ENCODE results near the gene SMARCD2.
"Not testable (repeated sequence)": the region's sequence is repeated elsewhere in the genome, so short reads cannot be mapped to it uniquely, and the experiment has no call there.

SMARCD2 gene

GRCh38 chr17:63842540-63843386 is at the start of gene SMARCD2:
Gene SMARCD2, minus strand, starts transcription at chr17:63842685. Its CDS starts 11 bp downstream, at chr17:63842674.
- peaks cover 27% of the 10 kb centered on the region for H3K27me3 ChIP-seq (ENCODE audit: insufficient read depth, low read length)
- peak within 1 kb of the TSS; percentile 96 for H3K4me3 ChIP-seq (ENCODE audit: low read length)
- peaks cover 25% of the 10 kb centered on the region for H3K4me1 ChIP-seq (ENCODE audit: insufficient read depth, low read length)
- no peaks in the 10 kb centered on the region for H3K36me3 ChIP-seq (ENCODE audit: insufficient read depth, low read depth, low read length)
- no peaks in the 10 kb centered on the region for H3K9me3 ChIP-seq (ENCODE audit: insufficient read depth, low read depth, low read length)
- peak within 1 kb of the TSS; percentile 90 for H3K9ac ChIP-seq (ENCODE audit: low read depth, low read length)
- no peak within 1 kb of the TSS for H3K27ac ChIP-seq (ENCODE audit: low read length)

- not testable (repeated sequence) for H3K27ac ChIP-seq (ENCODE audit: low read length); H3K4me1 ChIP-seq (ENCODE audit: insufficient read depth, low read length); H3K36me3 ChIP-seq (ENCODE audit: insufficient read depth, low read depth, low read length); H3K9me3 ChIP-seq (ENCODE audit: insufficient read depth, low read depth, low read length); H3K4me3 ChIP-seq (ENCODE audit: low read length); H3K9ac ChIP-seq (ENCODE audit: low read depth, low read length); H3K27me3 ChIP-seq (ENCODE audit: insufficient read depth, low read length)
Observed at GRCh38 chr17:63889026-63889848, 46.8 kb upstream of the SMARCD2 start.

- not testable (repeated sequence) for H3K9me3 ChIP-seq (ENCODE audit: insufficient read depth, low read depth, low read length); H3K27me3 ChIP-seq (ENCODE audit: insufficient read depth, low read length); H3K36me3 ChIP-seq (ENCODE audit: insufficient read depth, low read depth, low read length); H3K9ac ChIP-seq (ENCODE audit: low read depth, low read length); H3K4me3 ChIP-seq (ENCODE audit: low read length); H3K27ac ChIP-seq (ENCODE audit: low read length); H3K4me1 ChIP-seq (ENCODE audit: insufficient read depth, low read length)
Observed at GRCh38 chr17:63885119-63885518, 42.6 kb upstream of the SMARCD2 start.

GRCh38 chr17:63882626-63883126 is 40.2 kb upstream of the SMARCD2 start:
- not testable (repeated sequence) for H3K27me3 ChIP-seq (ENCODE audit: insufficient read depth, low read length); H3K9me3 ChIP-seq (ENCODE audit: insufficient read depth, low read depth, low read length); H3K4me3 ChIP-seq (ENCODE audit: low read length); H3K9ac ChIP-seq (ENCODE audit: low read depth, low read length); H3K27ac ChIP-seq (ENCODE audit: low read length); H3K4me1 ChIP-seq (ENCODE audit: insufficient read depth, low read length); H3K36me3 ChIP-seq (ENCODE audit: insufficient read depth, low read depth, low read length)

- Histone ChIP-seq H3K36me3 (ENCODE audit: insufficient read depth, low read depth, low read length) (no peaks in the 10 kb centered on the region), H3K27ac (ENCODE audit: low read length) (no peak within 1 kb of the TSS), H3K27me3 (ENCODE audit: insufficient read depth, low read length) (no peaks in the 10 kb centered on the region), H3K9me3 (ENCODE audit: insufficient read depth, low read depth, low read length) (no peaks in the 10 kb centered on the region), H3K4me3 (ENCODE audit: low read length) (0 out of 2 replicates have a peak within 1 kb of the TSS, but pooled peaks have one; percentile 41), H3K4me1 (ENCODE audit: insufficient read depth, low read length) (peaks cover 6% of the 10 kb centered on the region; the same call in 1 of the 2 replicates), H3K9ac (ENCODE audit: low read depth, low read length) (no peak within 1 kb of the TSS)
Observed at GRCh38 chr17:63881935-63882601, 39.6 kb upstream of the SMARCD2 start, which contains the start of gene GH2. Gene GH2, minus strand, starts transcription at chr17:63881944. Its CDS starts 143 bp downstream, at chr17:63881801.

GRCh38 chr17:63881337-63881736 is 38.9 kb upstream of the SMARCD2 start:
- not testable (repeated sequence) for H3K36me3 ChIP-seq (ENCODE audit: insufficient read depth, low read depth, low read length); H3K27me3 ChIP-seq (ENCODE audit: insufficient read depth, low read length); H3K4me1 ChIP-seq (ENCODE audit: insufficient read depth, low read length); H3K9ac ChIP-seq (ENCODE audit: low read depth, low read length); H3K9me3 ChIP-seq (ENCODE audit: insufficient read depth, low read depth, low read length); H3K27ac ChIP-seq (ENCODE audit: low read length)
- 0 out of 2 replicates have a peak overlapping the region, but pooled peaks have one; percentile 41 for H3K4me3 ChIP-seq (ENCODE audit: low read length)

GRCh38 chr17:63880706-63881105 is 38.2 kb upstream of the SMARCD2 start:
- peaks cover 6% of the 10 kb centered on the region; the same call in 1 of the 2 replicates for H3K4me1 ChIP-seq (ENCODE audit: insufficient read depth, low read length)
- H3K36me3 ChIP-seq (ENCODE audit: insufficient read depth, low read depth, low read length) = no peaks in the 10 kb centered on the region
- no peaks in the 10 kb centered on the region for H3K9me3 ChIP-seq (ENCODE audit: insufficient read depth, low read depth, low read length)
- H3K4me3 ChIP-seq (ENCODE audit: low read length) = 0 out of 2 replicates have a peak overlapping the region, but pooled peaks have one; percentile 41
- no peak overlapping the region for H3K9ac ChIP-seq (ENCODE audit: low read depth, low read length)
- H3K27me3 ChIP-seq (ENCODE audit: insufficient read depth, low read length) = no peaks in the 10 kb centered on the region
- H3K27ac ChIP-seq (ENCODE audit: low read length) = no peak overlapping the region

- not testable (repeated sequence) for H3K4me1 ChIP-seq (ENCODE audit: insufficient read depth, low read length); H3K36me3 ChIP-seq (ENCODE audit: insufficient read depth, low read depth, low read length); H3K27me3 ChIP-seq (ENCODE audit: insufficient read depth, low read length); H3K27ac ChIP-seq (ENCODE audit: low read length); H3K4me3 ChIP-seq (ENCODE audit: low read length); H3K9me3 ChIP-seq (ENCODE audit: insufficient read depth, low read depth, low read length); H3K9ac ChIP-seq (ENCODE audit: low read depth, low read length)
Observed at GRCh38 chr17:63878413-63878812, 35.9 kb upstream of the SMARCD2 start.

GRCh38 chr17:63874693-63875092 is 32.2 kb upstream of the SMARCD2 start:
- not testable (repeated sequence) for H3K36me3 ChIP-seq (ENCODE audit: insufficient read depth, low read depth, low read length); H3K27ac ChIP-seq (ENCODE audit: low read length); H3K9me3 ChIP-seq (ENCODE audit: insufficient read depth, low read depth, low read length); H3K4me3 ChIP-seq (ENCODE audit: low read length); H3K9ac ChIP-seq (ENCODE audit: low read depth, low read length); H3K27me3 ChIP-seq (ENCODE audit: insufficient read depth, low read length); H3K4me1 ChIP-seq (ENCODE audit: insufficient read depth, low read length)

- not testable (repeated sequence) for H3K4me3 ChIP-seq (ENCODE audit: low read length); H3K36me3 ChIP-seq (ENCODE audit: insufficient read depth, low read depth, low read length); H3K9me3 ChIP-seq (ENCODE audit: insufficient read depth, low read depth, low read length); H3K27ac ChIP-seq (ENCODE audit: low read length); H3K27me3 ChIP-seq (ENCODE audit: insufficient read depth, low read length); H3K4me1 ChIP-seq (ENCODE audit: insufficient read depth, low read length); H3K9ac ChIP-seq (ENCODE audit: low read depth, low read length)
Observed at GRCh38 chr17:63874061-63874626, 31.7 kb upstream of the SMARCD2 start.

GRCh38 chr17:63873577-63873976 is 31.1 kb upstream of the SMARCD2 start, which contains the start of gene CSH2:
Gene CSH2, minus strand, starts transcription at chr17:63873677. Its CDS starts 63 bp downstream, at chr17:63873614.
- H3K27me3 ChIP-seq (ENCODE audit: insufficient read depth, low read length); H3K9ac ChIP-seq (ENCODE audit: low read depth, low read length); H3K9me3 ChIP-seq (ENCODE audit: insufficient read depth, low read depth, low read length); H3K27ac ChIP-seq (ENCODE audit: low read length); H3K4me3 ChIP-seq (ENCODE audit: low read length); H3K4me1 ChIP-seq (ENCODE audit: insufficient read depth, low read length); H3K36me3 ChIP-seq (ENCODE audit: insufficient read depth, low read depth, low read length): not testable (repeated sequence)

All from iPS-20b (cell line).